ENCODE data around the gene EEF1AKMT1. TPM values are rescaled to one million over a fixed set of nuclear protein-coding genes. Genes with fewer than 3 reads are reported as not detected.

The EEF1AKMT1 gene
- total and polyA plus RNA-seq, 2 donors (not counting 1 experiment from before 2014, with no cell fraction given) = 2.9 to 4.9 TPM

GRCh38 chr13:20680416-20681080 lies 93.2 kb downstream of the EEF1AKMT1 start:
- no peaks in the 10 kb centered on the region for H3K4me1 ChIP-seq (ENCODE audit: control insufficient read depth in 2 of 2, insufficient read depth in 2 of 2, low read length in 2 of 2)
- Mint-ChIP-seq H3K9me3 (ENCODE audit: insufficient read depth) (no peaks in the 10 kb centered on the region), H3K4me3 (no peak overlapping the region), H3K4me1 (no peaks in the 10 kb centered on the region), H3K27ac (no peak overlapping the region), H3K27me3 (no peaks in the 10 kb centered on the region)
- H2AFZ ChIP-seq (ENCODE audit: insufficient read depth, low read depth, low read length, poor library complexity, severe bottlenecking) = no peak overlapping the region
- no peaks in the 10 kb centered on the region for H3K79me2 ChIP-seq (ENCODE audit: control insufficient read depth, insufficient read depth, low read length)
- TF ChIP-seq CTCF (IDR thresholded peaks at IDR 0.05) (no peak), EZH2 (IDR thresholded peaks at IDR 0.05; ENCODE audit: borderline replicate concordance, insufficient read depth, low read depth, low read length, poor library complexity, severe bottlenecking) (no peak)
- peaks cover 3 to 4% of the 10 kb centered on the region in 2 experiments for H3K36me3 ChIP-seq (replicated peaks in 1 of 2; ENCODE audit: control extremely low read depth in 1 of 2, control insufficient read depth in 1 of 2, extremely low read depth in 1 of 2, insufficient read depth in 2 of 2, low read length in 1 of 2)
- WGBS (ENCODE audit: insufficient coverage) = over 99% methylated on average over 10 of the region's 10 CpGs
- DNase-seq = no peak
- H3K9me3 ChIP-seq (ENCODE audit: control extremely low read depth in 1 of 3, control insufficient read depth in 2 of 3, insufficient read depth in 1 of 3, low read length in 2 of 3) = no peaks in the 10 kb centered on the region
- CTCF ChIA-PET = no interaction called here
- H3K9ac ChIP-seq (ENCODE audit: low read length) = no peak overlapping the region
- POLR2A ChIA-PET = no interaction called here
- H3K27ac ChIP-seq (ENCODE audit: low read length in 2 of 2) = no peak overlapping the region
- no peaks in the 10 kb centered on the region for H4K20me1 ChIP-seq (ENCODE audit: control insufficient read depth, insufficient read depth, low read length, poor library complexity, severe bottlenecking)
- intact Hi-C loops (cut with micrococcal nuclease) = no loop called here
- H3K4me2 ChIP-seq (replicated peaks; ENCODE audit: low read depth, low read length, poor library complexity, severe bottlenecking) = no peak overlapping the region
- H3K4me3 ChIP-seq (ENCODE audit: control extremely low read depth in 1 of 5, extremely low read depth in 1 of 5, insufficient read depth in 1 of 5, low read depth in 2 of 5, low read length in 4 of 5) = no peak overlapping the region
- no peaks in the 10 kb centered on the region for H3K27me3 ChIP-seq (replicated peaks in 1 of 4; ENCODE audit: control extremely low read depth in 1 of 4, control insufficient read depth in 3 of 4, insufficient read depth in 4 of 4, low read length in 3 of 4)
- ATAC-seq (ENCODE audit: low read depth) = no peak

- H2AFZ ChIP-seq (ENCODE audit: insufficient read depth, low read depth, low read length, poor library complexity, severe bottlenecking) = no peak overlapping the region
- H3K9ac ChIP-seq (ENCODE audit: low read length) = no peak overlapping the region
- no CpG with 5 or more reads among the region's 3 CpGs for WGBS (ENCODE audit: insufficient coverage)
- DNase-seq (no peak), ATAC-seq (ENCODE audit: low read depth) (no peak)
- no peaks in the 10 kb centered on the region for H3K79me2 ChIP-seq (ENCODE audit: control insufficient read depth, insufficient read depth, low read length)
- H3K36me3 ChIP-seq (replicated peaks in 1 of 2; ENCODE audit: control extremely low read depth in 1 of 2, control insufficient read depth in 1 of 2, extremely low read depth in 1 of 2, insufficient read depth in 2 of 2, low read length in 1 of 2) = peaks cover 4 to 5% of the 10 kb centered on the region in 2 experiments
- TF ChIP-seq CTCF (IDR thresholded peaks at IDR 0.05) = no peak
- H3K27ac Mint-ChIP-seq = no peak overlapping the region
- H3K27me3 Mint-ChIP-seq = no peaks in the 10 kb centered on the region
- no peak overlapping the region for H3K4me2 ChIP-seq (replicated peaks; ENCODE audit: low read depth, low read length, poor library complexity, severe bottlenecking)
- no peaks in the 10 kb centered on the region for H3K9me3 Mint-ChIP-seq (ENCODE audit: insufficient read depth)
- no peak overlapping the region for H3K4me3 ChIP-seq (ENCODE audit: control extremely low read depth in 1 of 5, extremely low read depth in 1 of 5, insufficient read depth in 1 of 5, low read depth in 2 of 5, low read length in 4 of 5)
- intact Hi-C loops (cut with micrococcal nuclease) = no loop called here
- H3K4me1 ChIP-seq (ENCODE audit: control insufficient read depth in 2 of 2, insufficient read depth in 2 of 2, low read length in 2 of 2) = no peaks in the 10 kb centered on the region
- ChIA-PET CTCF (no interaction called here), POLR2A (no interaction called here)
- H3K27me3 ChIP-seq (replicated peaks in 1 of 4; ENCODE audit: control extremely low read depth in 1 of 4, control insufficient read depth in 3 of 4, insufficient read depth in 4 of 4, low read length in 3 of 4) = no peaks in the 10 kb centered on the region
- no peaks in the 10 kb centered on the region for H4K20me1 ChIP-seq (ENCODE audit: control insufficient read depth, insufficient read depth, low read length, poor library complexity, severe bottlenecking)
- H3K4me3 Mint-ChIP-seq = no peak overlapping the region
- H3K4me1 Mint-ChIP-seq = no peaks in the 10 kb centered on the region
- no peak overlapping the region for H3K27ac ChIP-seq (ENCODE audit: low read length in 2 of 2)
- H3K9me3 ChIP-seq (ENCODE audit: control extremely low read depth in 1 of 3, control insufficient read depth in 2 of 3, insufficient read depth in 1 of 3, low read length in 2 of 3) = no peaks in the 10 kb centered on the region
These were observed 93.9 kb downstream of the EEF1AKMT1 start for GRCh38 chr13:20679879-20680278.

Other genes with a start within 250 kb of the EEF1AKMT1 start
- gene CRYL1, start 248.1 kb downstream of the EEF1AKMT1 start, total RNA-seq = 6.5 and 11.8 TPM in 2 replicates
- 12.6 and 15.1 TPM in 2 replicates for gene CRYL1, start 248.1 kb downstream of the EEF1AKMT1 start, polyA plus RNA-seq
- gene IFT88, start 206.8 kb downstream of the EEF1AKMT1 start, total RNA-seq = 20.2 and 23.3 TPM in 2 replicates
- gene IFT88, start 206.8 kb downstream of the EEF1AKMT1 start, polyA plus RNA-seq = 8.0 and 9.3 TPM in 2 replicates
- not detected in 2 replicates for gene IL17D, start 70.3 kb downstream of the EEF1AKMT1 start, total RNA-seq
- 0.09 TPM in 1 of 2 replicates, not detected in the other for gene IL17D, start 70.3 kb downstream of the EEF1AKMT1 start, polyA plus RNA-seq
- gene XPO4, start 128.8 kb upstream of the EEF1AKMT1 start, total RNA-seq = 25.9 and 30.6 TPM in 2 replicates
- 6.2 and 9.7 TPM in 2 replicates for gene XPO4, start 128.8 kb upstream of the EEF1AKMT1 start, polyA plus RNA-seq

Data from B cell (primary cell).